Central memory CD8-positive, alpha-beta T cell (primary cell): ENCODE measurements around the gene FOXJ3.

ENCODE experiments used
- ATAC-seq: fragments of 150-1000 bp; cut with Tn5 transposase; replicated peaks from 2 replicates; pipeline ENCODE4 v1.10.0; 2022; ENCODE audit warnings: mild to moderate bottlenecking, moderate FRiP score, moderate number of reproducible peaks; ENCODE audit not compliant: poor library complexity, severe bottlenecking; ENCODE audit errors: extremely low read depth
- DNase-seq, 2 donors: peaks; one replicate each; pipeline ENCODE4 v3.0.0; 2021; ENCODE audit warnings: low spot score in 2 of 2
- H3K27ac Mint-ChIP-seq: one replicate; pipeline ENCODE4 v1.8.0; 2022; ENCODE audit warnings: low read depth, mild to moderate bottlenecking, moderate library complexity, mixed read lengths
- H3K27me3 Mint-ChIP-seq: one replicate; pipeline ENCODE4 v1.8.0; 2022; ENCODE audit warnings: mixed read lengths
- H3K36me3 Mint-ChIP-seq: one replicate; pipeline ENCODE4 v1.8.0; 2022; ENCODE audit warnings: mild to moderate bottlenecking, moderate library complexity, mixed read lengths; ENCODE audit not compliant: insufficient read depth
- H3K4me1 Mint-ChIP-seq: one replicate; pipeline ENCODE4 v1.8.0; 2022; ENCODE audit warnings: mixed read lengths
- H3K4me3 Mint-ChIP-seq: one replicate; pipeline ENCODE4 v1.8.0; 2022; ENCODE audit warnings: mild to moderate bottlenecking, moderate library complexity, mixed read lengths
- H3K9me3 Mint-ChIP-seq: one replicate; pipeline ENCODE4 v1.8.0; 2022; ENCODE audit warnings: mixed read lengths

The FOXJ3 gene

GRCh38 chr1:42173961-42174735, 160.9 kb downstream of the FOXJ3 start:
- H3K27ac Mint-ChIP-seq, result no peak overlapping the region
- DNase-seq, result no peak
- no peak for ATAC-seq
- H3K36me3 Mint-ChIP-seq, result peaks cover 12% of the 10 kb centered on the region
- no peaks in the 10 kb centered on the region for H3K27me3 Mint-ChIP-seq
- peaks cover 4% of the 10 kb centered on the region for H3K4me1 Mint-ChIP-seq
- H3K4me3 Mint-ChIP-seq, result no peak overlapping the region
- H3K9me3 Mint-ChIP-seq, result no peaks in the 10 kb centered on the region

GRCh38 chr1:42173155-42173933, 161.7 kb downstream of the FOXJ3 start:
- H3K27me3 Mint-ChIP-seq, result no peaks in the 10 kb centered on the region
- H3K27ac Mint-ChIP-seq, result no peak overlapping the region
- H3K4me1 Mint-ChIP-seq, result peaks cover 4% of the 10 kb centered on the region
- ATAC-seq (peak; percentile 64), DNase-seq (peak; percentile 43 to 54)
- no peak overlapping the region for H3K4me3 Mint-ChIP-seq
- peaks cover 12% of the 10 kb centered on the region for H3K36me3 Mint-ChIP-seq
- H3K9me3 Mint-ChIP-seq, result no peaks in the 10 kb centered on the region

GRCh38 chr1:42172381-42173133, 162.5 kb downstream of the FOXJ3 start:
- peaks cover 11% of the 10 kb centered on the region for H3K36me3 Mint-ChIP-seq
- H3K4me3 Mint-ChIP-seq, result no peak overlapping the region
- H3K27ac Mint-ChIP-seq, result no peak overlapping the region
- peaks cover 4% of the 10 kb centered on the region for H3K4me1 Mint-ChIP-seq
- ATAC-seq (no peak), DNase-seq (no peak)
- H3K9me3 Mint-ChIP-seq, result no peaks in the 10 kb centered on the region
- no peaks in the 10 kb centered on the region for H3K27me3 Mint-ChIP-seq

- Mint-ChIP-seq H3K4me1 (peaks cover 2% of the 10 kb centered on the region), H3K9me3 (no peaks in the 10 kb centered on the region), H3K36me3 (peaks cover 10% of the 10 kb centered on the region), H3K27ac (peak overlapping the region; percentile 19), H3K27me3 (no peaks in the 10 kb centered on the region), H3K4me3 (no peak overlapping the region)
- DNase-seq, result no peak
- no peak for ATAC-seq
Observed at GRCh38 chr1:42171679-42172266, 163.3 kb downstream of the FOXJ3 start.

GRCh38 chr1:42170779-42171621, 164.0 kb downstream of the FOXJ3 start:
- Mint-ChIP-seq H3K4me3 (no peak overlapping the region), H3K27ac (peak overlapping the region; percentile 19), H3K36me3 (peaks cover 10% of the 10 kb centered on the region), H3K4me1 (no peaks in the 10 kb centered on the region), H3K9me3 (no peaks in the 10 kb centered on the region), H3K27me3 (no peaks in the 10 kb centered on the region)
- no peak for DNase-seq
- ATAC-seq, result no peak

GRCh38 chr1:42168763-42169162, 166.3 kb downstream of the FOXJ3 start:
- no peaks in the 10 kb centered on the region for H3K9me3 Mint-ChIP-seq
- no peaks in the 10 kb centered on the region for H3K4me1 Mint-ChIP-seq
- no peak overlapping the region for H3K4me3 Mint-ChIP-seq
- no peak overlapping the region for H3K27ac Mint-ChIP-seq
- ATAC-seq, result no peak
- H3K27me3 Mint-ChIP-seq, result no peaks in the 10 kb centered on the region
- peaks cover 7% of the 10 kb centered on the region for H3K36me3 Mint-ChIP-seq
- no peak for DNase-seq

- no peaks in the 10 kb centered on the region for H3K4me1 Mint-ChIP-seq
- no peak overlapping the region for H3K27ac Mint-ChIP-seq
- DNase-seq (no peak), ATAC-seq (no peak)
- H3K27me3 Mint-ChIP-seq, result no peaks in the 10 kb centered on the region
- no peak overlapping the region for H3K4me3 Mint-ChIP-seq
- no peaks in the 10 kb centered on the region for H3K9me3 Mint-ChIP-seq
- peaks cover 5% of the 10 kb centered on the region for H3K36me3 Mint-ChIP-seq
Observed at GRCh38 chr1:42168391-42168670, 166.7 kb downstream of the FOXJ3 start.

- Mint-ChIP-seq H3K4me1 (no peaks in the 10 kb centered on the region), H3K27ac (no peak overlapping the region), H3K4me3 (no peak overlapping the region), H3K9me3 (no peaks in the 10 kb centered on the region), H3K36me3 (peaks cover 5% of the 10 kb centered on the region), H3K27me3 (no peaks in the 10 kb centered on the region)
- ATAC-seq, result no peak
- no peak for DNase-seq
Observed at GRCh38 chr1:42167611-42168390, 167.2 kb downstream of the FOXJ3 start.

GRCh38 chr1:42165511-42166210, 169.4 kb downstream of the FOXJ3 start:
- Mint-ChIP-seq H3K27me3 (peaks cover 18% of the 10 kb centered on the region), H3K4me3 (no peak overlapping the region), H3K36me3 (no peaks in the 10 kb centered on the region), H3K9me3 (peaks cover 2% of the 10 kb centered on the region), H3K27ac (peak overlapping the region; percentile 1), H3K4me1 (no peaks in the 10 kb centered on the region)
- DNase-seq, result no peak
- no peak for ATAC-seq

GRCh38 chr1:42164551-42165420, 170.2 kb downstream of the FOXJ3 start, which contains the start of gene GUCA2A:
TSS of gene GUCA2A (minus strand) at chr1:42164745. CDS start at chr1:42164712, 33 bp downstream.
- no peak within 1 kb of the TSS for H3K27ac Mint-ChIP-seq
- H3K9me3 Mint-ChIP-seq, result peaks cover 5% of the 10 kb centered on the region
- no peak for ATAC-seq
- no peak for DNase-seq
- no peak within 1 kb of the TSS for H3K4me3 Mint-ChIP-seq
- H3K36me3 Mint-ChIP-seq, result no peaks in the 10 kb centered on the region
- H3K27me3 Mint-ChIP-seq, result peaks cover 25% of the 10 kb centered on the region
- no peaks in the 10 kb centered on the region for H3K4me1 Mint-ChIP-seq
